BLaER1 treated with 17β-estradiol and CSF1 and Interleukin-3, amounts not matched to agents 10 nM and 100 nM (cell line): ENCODE measurements around the gene ATXN10.
A peak's percentile ranks its signal among the peaks of the same experiment; 100 is the strongest.

Source experiments
- H3K27ac ChIP-seq, 11 experiments: shearing (Covaris generic); formaldehyde crosslinking; 2 replicates each; pipeline ENCODE4 v1.8.1; 2022
- H3K27me3 ChIP-seq, 11 experiments: shearing (Covaris generic); formaldehyde crosslinking; 2 replicates each; pipeline ENCODE4 v1.8.1; 2022
- H3K36me3 ChIP-seq, 11 experiments: shearing (Covaris generic); formaldehyde crosslinking; 2 replicates each; pipeline ENCODE4 v1.8.1; 2022
- H3K4me1 ChIP-seq, 10 experiments: shearing (Covaris generic); formaldehyde crosslinking; 2 replicates each; pipeline ENCODE4 v1.8.1; 2022
- H3K4me2 ChIP-seq, 11 experiments: shearing (Covaris generic); formaldehyde crosslinking; 2 replicates each; pipeline ENCODE4 v1.8.1; 2022
- H3K4me3 ChIP-seq, 10 experiments: shearing (Covaris generic); formaldehyde crosslinking; 2 replicates each; pipeline ENCODE4 v1.8.1; 2022
- H3K9ac ChIP-seq, 11 experiments: shearing (Covaris generic); formaldehyde crosslinking; 2 replicates each; pipeline ENCODE4 v1.8.1; 2022
- H3K9me3 ChIP-seq, 11 experiments: shearing (Covaris generic); formaldehyde crosslinking; replicated peaks in 1 of 11; 2 replicates each; pipeline ENCODE4 v1.8.1; 2022
- H4K20me1 ChIP-seq, 11 experiments: shearing (Covaris generic); formaldehyde crosslinking; 2 replicates each; pipeline ENCODE4 v1.8.1; 2022
- Cebpa-rat ChIP-seq, 11 experiments: shearing (Covaris generic); IDR thresholded peaks; 2 replicates each; pipeline ENCODE4 v1.8.1; 2022

ATXN10 gene

GRCh38 chr22:45843986-45844385 is 172.4 kb downstream of the ATXN10 start:
- Histone ChIP-seq H3K36me3 (peaks cover 41 to 71% (median 63%) of the 10 kb centered on the region in 11 experiments), H3K27me3 (no peaks in the 10 kb centered on the region), H3K4me2 (peak overlapping the region; percentile 45 to 85 (median 78)), H3K9ac (peak overlapping the region in 7 of 11 experiments; percentile 13 to 67 (median 50); a peak in 8 of 22 replicates), H3K9me3 (peaks cover 9 to 15% (median 12%) of the 10 kb centered on the region in 11 experiments; a peak in 17 of 22 replicates), H3K27ac (peak overlapping the region in 8 of 11 experiments; percentile 58 to 84 (median 81); a peak in 16 of 22 replicates), H3K4me3 (peak overlapping the region in 2 of 10 experiments; percentile 31 to 32; a peak in 2 of 20 replicates), H4K20me1 (peaks cover 0 to 26% (median 5%) of the 10 kb centered on the region in 11 experiments; a peak in 8 of 22 replicates), H3K4me1 (peaks cover 23 to 76% (median 66%) of the 10 kb centered on the region in 10 experiments)
- no peak for TF ChIP-seq Cebpa-rat (IDR thresholded peaks at IDR 0.05)

DNA sequence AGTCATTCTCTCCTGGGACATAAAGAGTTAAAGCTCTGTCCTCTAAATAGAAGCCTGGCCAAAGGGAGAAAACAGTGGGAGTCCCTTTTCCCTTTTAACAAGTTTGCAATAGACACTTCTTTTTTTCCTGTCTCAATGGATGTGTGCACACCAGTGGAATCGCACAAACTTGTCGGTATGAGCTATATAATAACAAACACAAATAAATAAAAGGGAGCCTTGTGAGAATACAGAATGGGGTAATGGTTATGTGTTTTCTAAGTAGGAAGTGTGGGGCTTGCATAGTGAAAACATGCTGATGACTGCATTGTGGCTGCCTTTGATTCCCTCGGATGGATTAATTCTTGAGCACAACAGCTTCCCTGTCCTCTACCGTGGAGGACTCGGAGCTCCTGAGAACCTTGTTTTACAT is 173.4 kb downstream of the ATXN10 start:
- Histone ChIP-seq H3K36me3 (peaks cover 43 to 70% (median 56%) of the 10 kb centered on the region in 11 experiments), H3K27me3 (no peaks in the 10 kb centered on the region), H3K4me1 (peaks cover 23 to 75% (median 71%) of the 10 kb centered on the region in 10 experiments), H3K4me2 (peak overlapping the region in 7 of 11 experiments; percentile 1 to 85 (median 79); a peak in 11 of 22 replicates), H3K9me3 (peaks cover 9 to 15% (median 12%) of the 10 kb centered on the region in 11 experiments; a peak in 17 of 22 replicates), H3K27ac (no peak overlapping the region), H3K4me3 (no peak overlapping the region), H4K20me1 (peaks cover 0 to 23% (median 0%) of the 10 kb centered on the region in 11 experiments; a peak in 8 of 22 replicates), H3K9ac (no peak overlapping the region)
- no peak for TF ChIP-seq Cebpa-rat (IDR thresholded peaks at IDR 0.05)

- peaks cover 23 to 67% (median 63%) of the 10 kb centered on the region in 10 experiments for H3K4me1 ChIP-seq
- H3K36me3 ChIP-seq: peaks cover 46 to 82% (median 67%) of the 10 kb centered on the region in 11 experiments
- H3K27me3 ChIP-seq: no peaks in the 10 kb centered on the region
- no peak for TF ChIP-seq Cebpa-rat (IDR thresholded peaks at IDR 0.05)
- H4K20me1 ChIP-seq: peaks cover 0 to 10% (median 0%) of the 10 kb centered on the region in 11 experiments; a peak in 8 of 22 replicates
- no peak overlapping the region for H3K4me2 ChIP-seq
- peaks cover 9 to 24% (median 19%) of the 10 kb centered on the region in 11 experiments for H3K9me3 ChIP-seq
- no peak overlapping the region for H3K27ac ChIP-seq
- H3K9ac ChIP-seq: no peak overlapping the region
- no peak overlapping the region for H3K4me3 ChIP-seq
These were observed 175.3 kb downstream of the ATXN10 start for GRCh38 chr22:45846952-45847351.

GRCh38 chr22:45848904-45849303 is 177.3 kb downstream of the ATXN10 start:
- no peaks in the 10 kb centered on the region for H3K27me3 ChIP-seq
- no peak overlapping the region for H3K4me3 ChIP-seq

DNA sequence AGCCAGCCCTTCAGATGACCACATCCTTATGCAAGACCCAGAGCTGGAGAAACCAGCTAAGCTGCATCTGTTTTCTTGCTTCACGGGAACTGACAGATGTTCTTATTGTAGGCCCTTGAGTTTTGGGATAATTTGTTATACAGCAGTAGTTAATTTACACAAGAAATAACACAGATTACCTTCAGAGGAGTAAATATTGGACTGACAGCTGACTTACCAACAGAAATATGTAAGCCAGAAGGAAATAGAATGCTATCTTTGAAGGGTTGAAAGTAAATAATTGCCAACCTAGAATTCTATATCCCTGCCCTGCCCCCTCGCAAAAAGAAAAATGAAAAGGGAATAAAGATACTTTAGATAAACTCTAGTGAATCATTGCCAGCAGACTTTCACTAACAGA is 181.2 kb downstream of the ATXN10 start:
- peaks cover 52 to 90% (median 71%) of the 10 kb centered on the region in 11 experiments for H3K36me3 ChIP-seq
- H3K9ac ChIP-seq: no peak overlapping the region
- H3K4me2 ChIP-seq: no peak overlapping the region
- peaks cover 0 to 31% (median 27%) of the 10 kb centered on the region in 10 experiments; a peak in 17 of 20 replicates for H3K4me1 ChIP-seq
- no peak overlapping the region for H3K4me3 ChIP-seq
- H3K9me3 ChIP-seq: peaks cover 15 to 33% (median 28%) of the 10 kb centered on the region in 11 experiments
- H3K27me3 ChIP-seq: no peaks in the 10 kb centered on the region
- H3K27ac ChIP-seq: no peak overlapping the region
- peaks cover 0 to 12% (median 0%) of the 10 kb centered on the region in 11 experiments; a peak in 7 of 22 replicates for H4K20me1 ChIP-seq
- TF ChIP-seq Cebpa-rat (IDR thresholded peaks at IDR 0.05): no peak

More at GRCh38 chr22:45848904-45849303, 177.3 kb downstream of the ATXN10 start:
- TF ChIP-seq Cebpa-rat (IDR thresholded peaks at IDR 0.05): no peak
- no peaks in the 10 kb centered on the region for H4K20me1 ChIP-seq
- H3K4me2 ChIP-seq: peak overlapping the region in 6 of 11 experiments; percentile 18 to 67 (median 61); a peak in 5 of 22 replicates
- peaks cover 19 to 37% (median 32%) of the 10 kb centered on the region in 11 experiments for H3K9me3 ChIP-seq
- peaks cover 59 to 96% (median 79%) of the 10 kb centered on the region in 11 experiments for H3K36me3 ChIP-seq
- no peak overlapping the region for H3K9ac ChIP-seq
- peaks cover 4 to 48% (median 44%) of the 10 kb centered on the region in 10 experiments for H3K4me1 ChIP-seq
- H3K27ac ChIP-seq: no peak overlapping the region

GRCh38 chr22:45855961-45856360 is 184.3 kb downstream of the ATXN10 start:
- TF ChIP-seq Cebpa-rat (IDR thresholded peaks at IDR 0.05): no peak
- no peaks in the 10 kb centered on the region for H3K27me3 ChIP-seq

GRCh38 chr22:45857519-45857918 is 185.9 kb downstream of the ATXN10 start:
- Histone ChIP-seq H3K4me1 (no peaks in the 10 kb centered on the region), H3K4me2 (no peak overlapping the region), H3K4me3 (no peak overlapping the region), H3K36me3 (peaks cover 24 to 56% (median 35%) of the 10 kb centered on the region in 11 experiments), H3K9me3 (peaks cover 5 to 9% (median 7%) of the 10 kb centered on the region in 11 experiments), H3K9ac (no peak overlapping the region), H3K27ac (no peak overlapping the region), H4K20me1 (peaks cover 0 to 44% (median 7%) of the 10 kb centered on the region in 11 experiments; a peak in 8 of 22 replicates), H3K27me3 (no peaks in the 10 kb centered on the region)
- TF ChIP-seq Cebpa-rat (IDR thresholded peaks at IDR 0.05): no peak

More at GRCh38 chr22:45855961-45856360, 184.3 kb downstream of the ATXN10 start:
- H3K9ac ChIP-seq: no peak overlapping the region
- H3K4me3 ChIP-seq: no peak overlapping the region
- no peak overlapping the region for H3K4me2 ChIP-seq
- H3K4me1 ChIP-seq: peaks cover 0 to 6% (median 0%) of the 10 kb centered on the region in 10 experiments; a peak in 3 of 20 replicates
- H4K20me1 ChIP-seq: peaks cover 0 to 35% (median under 1%) of the 10 kb centered on the region in 11 experiments; a peak in 8 of 22 replicates
- H3K36me3 ChIP-seq: peaks cover 32 to 72% (median 51%) of the 10 kb centered on the region in 11 experiments
- no peak overlapping the region for H3K27ac ChIP-seq
- H3K9me3 ChIP-seq: peaks cover 10 to 24% (median 21%) of the 10 kb centered on the region in 11 experiments

DNA sequence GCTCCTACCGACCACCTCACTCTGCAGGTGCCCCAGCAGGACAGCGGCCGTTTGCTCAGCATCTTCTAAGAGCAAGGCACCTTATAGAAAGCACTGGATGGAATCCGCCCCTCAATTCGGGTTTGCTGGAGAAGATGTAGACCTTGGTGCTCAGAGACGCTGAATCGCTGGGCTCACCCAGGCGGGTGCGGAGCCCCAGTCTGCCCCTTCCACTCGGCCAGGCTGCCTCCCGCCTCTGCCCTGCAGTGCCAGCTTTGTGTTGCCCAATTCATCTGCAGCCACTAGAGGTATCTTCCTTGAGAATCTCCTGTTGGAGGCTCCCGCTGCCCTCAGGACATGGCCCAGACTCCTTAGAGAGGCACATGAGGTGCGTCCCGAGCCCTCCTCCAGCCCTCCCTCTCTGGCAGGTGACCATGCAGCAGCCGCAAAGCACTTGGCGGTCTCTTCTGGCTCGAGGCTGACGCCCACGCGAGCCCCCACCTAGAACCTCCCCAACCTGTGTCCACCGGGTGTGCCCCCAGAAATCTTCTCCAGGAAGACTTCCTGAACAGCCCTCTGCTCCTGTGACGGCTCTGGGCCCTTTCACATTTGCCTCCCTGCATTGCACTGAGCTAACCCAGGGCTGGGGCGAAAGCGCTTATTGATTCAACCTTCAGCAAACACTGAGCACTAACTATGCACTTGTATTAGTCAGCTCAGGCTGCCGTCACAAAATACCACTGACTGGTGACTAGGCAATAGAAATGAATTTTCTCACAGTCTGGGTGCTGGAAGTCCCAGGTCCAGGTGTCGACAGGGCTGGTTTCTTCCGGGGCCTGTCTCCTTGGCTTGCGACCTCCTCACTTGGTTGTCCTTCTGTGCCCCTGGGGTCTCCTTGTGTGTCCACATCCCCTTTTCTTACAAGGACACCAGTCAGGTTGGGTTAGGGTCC is 187.9 kb downstream of the ATXN10 start:
- Histone ChIP-seq H3K4me3 (no peak overlapping the region), H3K9ac (no peak overlapping the region), H3K4me2 (no peak overlapping the region), H4K20me1 (peaks cover 0 to 58% (median 14%) of the 10 kb centered on the region in 11 experiments; a peak in 17 of 22 replicates), H3K27ac (no peak overlapping the region), H3K9me3 (no peaks in the 10 kb centered on the region), H3K27me3 (peaks cover 5 to 17% (median 8%) of the 10 kb centered on the region in 11 experiments), H3K36me3 (peaks cover 16 to 46% (median 25%) of the 10 kb centered on the region in 11 experiments; a peak in 18 of 22 replicates), H3K4me1 (peaks cover 0 to 6% (median 2%) of the 10 kb centered on the region in 10 experiments; a peak in 5 of 20 replicates)
- TF ChIP-seq Cebpa-rat (IDR thresholded peaks at IDR 0.05): no peak
